Measurements from ENCODE around the gene TBX18. TPM values are rescaled to one million over a fixed set of nuclear protein-coding genes. Genes with fewer than 3 reads are reported as not detected.

TBX18 gene
- total RNA-seq, 1 experiment from 2014 or later = not detected

GRCh38 chr6:84638286-84638685, 126.1 kb downstream of the TBX18 start:
- Histone ChIP-seq H2BK5ac (ENCODE audit: insufficient read length, low read length) (no peak overlapping the region), H3K4ac (ENCODE audit: low read depth, low read length) (no peak overlapping the region), H3K4me2 (ENCODE audit: insufficient read depth, insufficient read length, low read length) (no peak overlapping the region), H2BK12ac (ENCODE audit: insufficient read length, low read depth, low read length) (no peak overlapping the region), H3T11ph (ENCODE audit: low read length) (no peak overlapping the region), H2AK5ac (ENCODE audit: insufficient read length, low read length) (no peak overlapping the region), H3K14ac (ENCODE audit: insufficient read depth, low read length) (no peak overlapping the region), H4K91ac (ENCODE audit: insufficient read length, low read depth, low read length) (no peak overlapping the region), H4K8ac (replicated peaks; ENCODE audit: insufficient read length, low read depth, low read length) (no peak overlapping the region), H3K23me2 (ENCODE audit: insufficient read length, low read depth, low read length, poor library complexity, severe bottlenecking) (no peaks in the 10 kb centered on the region), H3K18ac (ENCODE audit: insufficient read length, low read depth, low read length) (no peak overlapping the region), H3K23ac (ENCODE audit: insufficient read length, low read depth, low read length) (no peak overlapping the region), H3K27me3 (ENCODE audit: insufficient read depth, low read length) (no peaks in the 10 kb centered on the region), H3K27ac (ENCODE audit: insufficient read length, low read depth, low read length) (no peak overlapping the region), H3K79me1 (ENCODE audit: insufficient read depth, low read depth, low read length, poor library complexity, severe bottlenecking) (no peaks in the 10 kb centered on the region), H2BK120ac (ENCODE audit: low read depth, low read length, poor library complexity, severe bottlenecking) (no peak overlapping the region), H3K9ac (ENCODE audit: extremely low read depth, insufficient read length, low read length) (no peak overlapping the region), H3K56ac (ENCODE audit: insufficient read length, low read depth, low read length) (no peak overlapping the region), H3K9me3 (ENCODE audit: control insufficient read depth, low read depth, low read length) (no peaks in the 10 kb centered on the region), H2BK15ac (ENCODE audit: low read depth, low read length) (no peak overlapping the region), H2AFZ (ENCODE audit: low read length) (no peak overlapping the region), H4K20me1 (ENCODE audit: control insufficient read depth, insufficient read depth, insufficient read length) (no peaks in the 10 kb centered on the region), H3K79me2 (ENCODE audit: insufficient read depth, low read length) (no peaks in the 10 kb centered on the region), H3K4me1 (ENCODE audit: insufficient read depth, low read length) (no peaks in the 10 kb centered on the region), H2BK20ac (ENCODE audit: low read depth, low read length, poor library complexity, severe bottlenecking) (no peak overlapping the region), H4K5ac (ENCODE audit: insufficient read length, low read depth, low read length) (no peak overlapping the region)
- TF ChIP-seq CTCF (conservative IDR thresholded peaks at IDR 0.05) = no peak
- H3K9me3 Mint-ChIP-seq = no peaks in the 10 kb centered on the region; a peak in 1 of 5 replicates
- no peak overlapping the region for H3K27ac Mint-ChIP-seq
- H3K4me1 Mint-ChIP-seq = no peaks in the 10 kb centered on the region
- no peaks in the 10 kb centered on the region for H3K27me3 Mint-ChIP-seq (ENCODE audit: low read depth)
- no peak for DNase-seq
- H3K36me3 Mint-ChIP-seq (ENCODE audit: insufficient read depth in 1 of 3, low read depth in 3 of 3) = no peaks in the 10 kb centered on the region
- no peak overlapping the region for H3K4me3 Mint-ChIP-seq
- WGBS (ENCODE audit: extremely low coverage, insufficient read length, low lambda C conversion rate) = no CpG with 5 or more reads among the region's 3 CpGs

Data from H9 (cell line).